SU-DHL-6 (cell line): ENCODE results near the gene ATP2A3.

Experiments used
- H2AFZ ChIP-seq: fragments of 200-600 bp; sonication (generic); 2 replicates; pipeline ENCODE4 v1.6.1; 2014; ENCODE audit warnings: low read depth, mild to moderate bottlenecking, moderate library complexity, mixed read lengths, antibody characterized with exemption, low read length; ENCODE audit not compliant: severe bottlenecking
- H3F3A ChIP-seq: fragments of 200-600 bp; shearing (Covaris generic); 2 replicates; pipeline ENCODE4 v1.6.0; 2016; ENCODE audit warnings: antibody characterized with exemption, mild to moderate bottlenecking; ENCODE audit not compliant: insufficient read depth
- H3K27ac ChIP-seq: fragments of 200-600 bp; sonication (generic); 2 replicates; pipeline ENCODE4 v1.5.1; 2016; ENCODE audit warnings: low read depth, mild to moderate bottlenecking, low read length, moderate library complexity, mixed read lengths
- H3K27me3 ChIP-seq: fragments of 200-600 bp; sonication (generic), shearing (Covaris generic); 2 replicates; pipeline ENCODE4 v1.6.0; 2014; ENCODE audit warnings: mild to moderate bottlenecking, low read length
- H3K36me3 ChIP-seq: fragments of 200-600 bp; sonication (generic); 2 replicates; pipeline ENCODE4 v1.6.1; 2014; ENCODE audit warnings: mild to moderate bottlenecking, low read length, mixed read lengths
- H3K4me2 ChIP-seq: fragments of 300-600, 200-600 bp; shearing (Covaris generic), sonication (generic); 2 replicates; pipeline ENCODE4 v1.6.0; 2014; ENCODE audit warnings: low read length, low read depth, mild to moderate bottlenecking; ENCODE audit not compliant: poor library complexity, severe bottlenecking
- H3K4me3 ChIP-seq: fragments of 200-600 bp; sonication (generic); 2 replicates; pipeline ENCODE4 v1.5.1; 2014; ENCODE audit warnings: antibody characterized with exemption, low read length, mild to moderate bottlenecking, mixed read lengths; ENCODE audit not compliant: insufficient read depth, poor library complexity, severe bottlenecking
- H3K79me2 ChIP-seq: fragments of 200-600 bp; sonication (generic); 2 replicates; pipeline ENCODE4 v1.6.1; 2014; ENCODE audit warnings: mild to moderate bottlenecking, low read length, moderate library complexity; ENCODE audit not compliant: insufficient read depth
- H3K9ac ChIP-seq: fragments of 200-600 bp; sonication (generic); 2 replicates; pipeline ENCODE4 v1.7.0; 2014; ENCODE audit warnings: mild to moderate bottlenecking, low read length
- H3K9me2 ChIP-seq: fragments of 200-600 bp; sonication (generic); replicated peaks from 2 replicates; pipeline ENCODE4 v1.6.1; 2014; ENCODE audit warnings: low read length; ENCODE audit not compliant: insufficient read depth
- H3K9me3 ChIP-seq: fragments of 200-600 bp; sonication (generic); 2 replicates; pipeline ENCODE4 v1.6.1; 2014; ENCODE audit warnings: low read length, mixed read lengths; ENCODE audit not compliant: insufficient read depth
- H4K20me1 ChIP-seq: fragments of 200-600 bp; sonication (generic); 2 replicates; pipeline ENCODE4 v1.6.1; 2014; ENCODE audit warnings: low read depth, mild to moderate bottlenecking, antibody characterized with exemption, low read length, moderate library complexity, mixed read lengths
- CTCF ChIP-seq: fragments of 200-600 bp; sonication (generic); IDR thresholded peaks from one replicate; pipeline ENCODE4 v1.5.1; 2017; ENCODE audit warnings: antibody characterized with exemption, mild to moderate bottlenecking, low read length, moderate library complexity; ENCODE audit not compliant: insufficient read depth, poor library complexity, severe bottlenecking
- EZH2phosphoT487 ChIP-seq: fragments of 200-600 bp; sonication (generic), shearing (Covaris generic); conservative IDR thresholded peaks from 2 replicates; pipeline ENCODE4 v1.6.1; 2018; ENCODE audit warnings: mild to moderate bottlenecking, antibody characterized with exemption, low read length, moderate library complexity, mixed read lengths

Gene ATP2A3

GRCh38 chr17:3929764-3930163, 34.5 kb downstream of the ATP2A3 start:
- H3K9me2 ChIP-seq, result no peaks in the 10 kb centered on the region

GRCh38 chr17:3929181-3929580, 35.1 kb downstream of the ATP2A3 start:
- Histone ChIP-seq H3K27me3 (no peaks in the 10 kb centered on the region), H3K36me3 (no peaks in the 10 kb centered on the region), H3K9me3 (no peaks in the 10 kb centered on the region), H2AFZ (no peak overlapping the region), H4K20me1 (no peaks in the 10 kb centered on the region; the same call in 1 of the 2 replicates), H3K4me2 (no peak overlapping the region), H3K9ac (no peak overlapping the region), H3K4me3 (no peak overlapping the region), H3K79me2 (no peaks in the 10 kb centered on the region), H3K27ac (no peak overlapping the region), H3F3A (peaks cover 11% of the 10 kb centered on the region; the same call in 1 of the 2 replicates), H3K9me2 (no peaks in the 10 kb centered on the region)
- TF ChIP-seq CTCF (no peak), EZH2phosphoT487 (no peak)

More at GRCh38 chr17:3929764-3930163, 34.5 kb downstream of the ATP2A3 start:
- no peak overlapping the region for H2AFZ ChIP-seq
- H3K79me2 ChIP-seq, result no peaks in the 10 kb centered on the region
- H4K20me1 ChIP-seq, result no peaks in the 10 kb centered on the region; the same call in 1 of the 2 replicates
- H3K27ac ChIP-seq, result no peak overlapping the region
- no peak overlapping the region for H3K4me2 ChIP-seq
- H3K9ac ChIP-seq, result no peak overlapping the region
- TF ChIP-seq EZH2phosphoT487 (no peak), CTCF (no peak)
- H3K27me3 ChIP-seq, result no peaks in the 10 kb centered on the region
- H3F3A ChIP-seq, result 0 out of 2 replicates have a peak, but pooled peaks cover 8% of the 10 kb centered on the region
- H3K36me3 ChIP-seq, result peaks cover 1% of the 10 kb centered on the region; the same call in 1 of the 2 replicates
- no peak overlapping the region for H3K4me3 ChIP-seq
- no peaks in the 10 kb centered on the region for H3K9me3 ChIP-seq

- Histone ChIP-seq H3K9me2 (no peaks in the 10 kb centered on the region), H3K4me2 (no peak overlapping the region), H2AFZ (no peak overlapping the region), H3K4me3 (no peak overlapping the region), H3K27me3 (no peaks in the 10 kb centered on the region), H3K9ac (no peak overlapping the region), H3K79me2 (no peaks in the 10 kb centered on the region), H3K27ac (no peak overlapping the region), H3K36me3 (no peaks in the 10 kb centered on the region), H4K20me1 (no peaks in the 10 kb centered on the region; the same call in 1 of the 2 replicates), H3K9me3 (no peaks in the 10 kb centered on the region), H3F3A (peaks cover 17% of the 10 kb centered on the region; the same call in 1 of the 2 replicates)
- no peak for TF ChIP-seq EZH2phosphoT487
- TF ChIP-seq CTCF, result no peak
Measured at GRCh38 chr17:3928406-3928805, 35.8 kb downstream of the ATP2A3 start.
